PC-9 (cell line): Measurements from ENCODE around the gene REEP2. TPM values are rescaled to one million over a fixed set of nuclear protein-coding genes. Genes with fewer than 3 reads are reported as not detected.

Experiments used
- BruUV-seq: library from RNA; stranded (reverse); fragments of 400-500 nt; replicated peaks from 2 replicates; lab custom pipeline; 2021; lab: Mats Ljungman, UMichigan
- CTCF ChIA-PET: fragments of 300-600 bp; sonication (Branson Sonifier 250); formaldehyde crosslinking; loops from one replicate; lab custom pipeline; 2022; ENCODE audit warnings: antibody characterized with exemption; lab: Charles Lee
- POLR2A ChIA-PET: fragments of 300-600 bp; sonication (Branson Sonifier 250); formaldehyde crosslinking; loops from one replicate; lab custom pipeline; 2022; ENCODE audit warnings: antibody characterized with exemption; ENCODE audit not compliant: unreplicated experiment; lab: Charles Lee
- DNase-seq, 2 experiments: peaks; one replicate each; pipeline versions ENCODE4 v3.0.0 to v3.0.0-alpha.2; 2015 to 2022; ENCODE audit warnings: mixed read lengths in 1 of 2
- H2AFZ ChIP-seq: fragments of 200-600 bp; sonication (generic); 2 replicates; pipeline ENCODE4 v1.8.1; 2017; ENCODE audit warnings: antibody characterized with exemption
- H3F3A ChIP-seq: fragments of 200-600 bp; sonication (generic); 2 replicates; pipeline ENCODE4 v1.8.1; 2017; ENCODE audit warnings: antibody characterized with exemption, mild to moderate bottlenecking, low read depth; ENCODE audit not compliant: insufficient read depth
- H3K27ac ChIP-seq: fragments of 200-600 bp; sonication (generic); 2 replicates; pipeline ENCODE4 v1.6.1; 2016; ENCODE audit warnings: mixed run types
- H3K27me3 ChIP-seq: fragments of 200-600 bp; sonication (generic); 2 replicates; pipeline ENCODE4 v1.6.1; 2016; ENCODE audit warnings: low read depth, mixed run types; ENCODE audit not compliant: insufficient read depth
- H3K36me3 ChIP-seq: fragments of 200-600 bp; sonication (generic); 2 replicates; pipeline ENCODE4 v1.6.1; 2016; ENCODE audit warnings: low read depth, mixed run types
- H3K4me1 ChIP-seq: fragments of 200-600 bp; sonication (generic); replicated peaks from 2 replicates; pipeline ENCODE4 v1.6.1; 2016; ENCODE audit warnings: mixed run types; ENCODE audit not compliant: insufficient read depth
- H3K4me2 ChIP-seq: fragments of 200-600 bp; sonication (generic); 2 replicates; pipeline ENCODE4 v1.6.1; 2017; ENCODE audit warnings: mixed run types
- H3K4me3 ChIP-seq: fragments of 200-600 bp; sonication (generic); 2 replicates; pipeline ENCODE4 v1.6.1; 2016; ENCODE audit warnings: mixed run types
- H3K79me2 ChIP-seq: fragments of 200-600 bp; sonication (generic); 2 replicates; pipeline ENCODE4 v1.6.1; 2017; ENCODE audit warnings: low read depth, mixed run types
- H3K9me2 ChIP-seq: fragments of 200-600 bp; sonication (generic); 2 replicates; pipeline ENCODE4 v1.8.1; 2017; ENCODE audit warnings: mild to moderate bottlenecking; ENCODE audit not compliant: insufficient read depth
- H3K9me3 ChIP-seq: fragments of 200-600 bp; sonication (generic); 2 replicates; pipeline ENCODE4 v1.8.1; 2016; ENCODE audit warnings: low read depth; ENCODE audit not compliant: insufficient read depth
- H4K20me1 ChIP-seq: fragments of 200-600 bp; sonication (generic); 2 replicates; pipeline ENCODE4 v1.8.1; 2017; ENCODE audit not compliant: insufficient read depth
- EZH2 ChIP-seq: fragments of 200-600 bp; sonication (generic); IDR thresholded peaks from 2 replicates; pipeline ENCODE4 v1.8.0; 2017; ENCODE audit warnings: antibody characterized with exemption, low read depth
- intact Hi-C: fragments of 100-400 bp; cut with micrococcal nuclease; formaldehyde crosslinking; loops from one replicate; pipeline ENCODE4 v1.10.0; 2022; ENCODE audit not compliant: unreplicated experiment
- total RNA-seq: library from RNA; stranded (reverse); gene quantifications from 2 replicates; pipeline ENCODE4 v1.2.3, GENCODE V29; 2021
- TF ChIP-seq, protein P1 (sequence below): fragments of 200-600 bp; sonication (generic); conservative IDR thresholded peaks from 2 replicates; pipeline ENCODE4 v1.6.1; 2017; ENCODE audit warnings: mixed run types, antibody characterized with exemption, mild to moderate bottlenecking, moderate library complexity

The REEP2 gene
- total RNA-seq, 1 experiment from 2014 or later: 0.87 TPM

DNA sequence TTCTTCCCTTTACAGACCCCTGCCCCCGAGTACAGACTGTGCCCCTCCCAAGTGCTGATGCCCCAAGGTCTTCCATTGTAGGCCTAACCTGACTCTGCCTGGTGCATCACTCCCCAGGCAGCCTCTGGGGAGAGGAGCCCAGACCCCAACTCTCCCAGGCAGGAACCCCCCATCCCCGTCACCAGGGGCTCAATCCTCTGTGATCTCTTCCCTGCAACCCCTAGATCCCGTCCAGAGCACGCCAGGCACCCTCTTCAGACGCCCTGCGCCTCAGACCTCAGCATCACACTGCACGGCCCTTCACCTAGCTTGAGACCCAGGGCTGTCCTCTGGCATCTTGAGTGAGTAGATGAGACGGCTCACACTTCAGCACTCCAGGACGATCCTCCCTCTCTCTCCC, 20.0 kb downstream of the REEP2 start:
- Histone ChIP-seq H3K4me2 (no peak overlapping the region), H3F3A (peaks cover 4% of the 10 kb centered on the region; the same call in 1 of the 2 replicates), H3K27ac (no peak overlapping the region), H3K4me3 (no peak overlapping the region), H2AFZ (no peak overlapping the region), H3K4me1 (peaks cover 6% of the 10 kb centered on the region), H3K27me3 (0 out of 2 replicates have a peak, but pooled peaks cover 8% of the 10 kb centered on the region), H4K20me1 (no peaks in the 10 kb centered on the region), H3K9me3 (no peaks in the 10 kb centered on the region), H3K36me3 (no peaks in the 10 kb centered on the region), H3K9me2 (no peaks in the 10 kb centered on the region), H3K79me2 (no peaks in the 10 kb centered on the region)
- no TSS peak for BruUV-seq
- CTCF ChIA-PET: no interaction called here
- intact Hi-C loops: no loop called here
- DNase-seq: no peak
- TF ChIP-seq, protein P1, sequence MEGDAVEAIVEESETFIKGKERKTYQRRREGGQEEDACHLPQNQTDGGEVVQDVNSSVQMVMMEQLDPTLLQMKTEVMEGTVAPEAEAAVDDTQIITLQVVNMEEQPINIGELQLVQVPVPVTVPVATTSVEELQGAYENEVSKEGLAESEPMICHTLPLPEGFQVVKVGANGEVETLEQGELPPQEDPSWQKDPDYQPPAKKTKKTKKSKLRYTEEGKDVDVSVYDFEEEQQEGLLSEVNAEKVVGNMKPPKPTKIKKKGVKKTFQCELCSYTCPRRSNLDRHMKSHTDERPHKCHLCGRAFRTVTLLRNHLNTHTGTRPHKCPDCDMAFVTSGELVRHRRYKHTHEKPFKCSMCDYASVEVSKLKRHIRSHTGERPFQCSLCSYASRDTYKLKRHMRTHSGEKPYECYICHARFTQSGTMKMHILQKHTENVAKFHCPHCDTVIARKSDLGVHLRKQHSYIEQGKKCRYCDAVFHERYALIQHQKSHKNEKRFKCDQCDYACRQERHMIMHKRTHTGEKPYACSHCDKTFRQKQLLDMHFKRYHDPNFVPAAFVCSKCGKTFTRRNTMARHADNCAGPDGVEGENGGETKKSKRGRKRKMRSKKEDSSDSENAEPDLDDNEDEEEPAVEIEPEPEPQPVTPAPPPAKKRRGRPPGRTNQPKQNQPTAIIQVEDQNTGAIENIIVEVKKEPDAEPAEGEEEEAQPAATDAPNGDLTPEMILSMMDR: no peak
- no peak for TF ChIP-seq EZH2
- POLR2A ChIA-PET: no interaction called here

DNA sequence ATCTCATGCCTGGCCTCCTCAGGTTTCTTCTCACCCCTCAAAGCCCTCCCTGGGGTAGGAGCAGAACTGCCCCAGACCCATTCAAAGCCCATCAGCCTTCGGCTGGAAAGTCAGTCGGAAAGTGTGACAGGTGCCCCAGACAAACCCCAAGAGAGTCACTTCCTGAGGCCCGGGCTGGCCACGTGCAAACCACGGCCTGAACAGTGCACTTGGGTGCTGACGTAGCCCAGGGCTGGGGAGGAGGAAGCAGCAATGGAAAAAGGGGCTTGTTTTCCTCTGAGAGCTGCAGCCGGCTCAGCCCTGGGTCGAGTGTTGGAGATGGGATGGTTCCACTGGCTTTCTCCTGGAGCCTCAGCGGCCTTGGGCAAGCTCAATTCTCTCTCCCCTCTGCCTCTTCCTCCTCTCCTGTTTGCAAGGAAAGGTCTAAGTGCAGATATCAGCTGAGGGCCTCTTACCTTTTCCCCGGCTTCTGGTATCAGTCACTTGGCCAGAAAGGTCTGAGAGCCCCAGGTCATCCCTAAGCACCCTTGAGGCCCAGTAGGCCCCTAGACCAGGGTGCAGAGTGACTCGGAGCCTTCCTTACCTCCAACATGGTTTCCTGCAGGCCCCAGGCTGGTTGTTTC, 20.6 kb downstream of the REEP2 start:
- no peaks in the 10 kb centered on the region for H3K36me3 ChIP-seq
- no peak overlapping the region for H3K4me3 ChIP-seq
- H3K27ac ChIP-seq: no peak overlapping the region
- no peak for DNase-seq
- no peak for TF ChIP-seq EZH2
- TF ChIP-seq, protein P1: no peak
- ChIA-PET POLR2A (no interaction called here), CTCF (interaction anchor here (0.6 to 0.7 kb wide), 2 partner anchors 10 to 1417 kb away, joined by 3 to 4 read pairs; no protein-coding TSS in a partner anchor)
- H3K27me3 ChIP-seq: 0 out of 2 replicates have a peak, but pooled peaks cover 8% of the 10 kb centered on the region
- H3K79me2 ChIP-seq: no peaks in the 10 kb centered on the region
- peaks cover 4% of the 10 kb centered on the region; the same call in 1 of the 2 replicates for H3F3A ChIP-seq
- intact Hi-C loops: no loop called here
- no TSS peak for BruUV-seq
- no peak overlapping the region for H3K4me2 ChIP-seq
- H4K20me1 ChIP-seq: no peaks in the 10 kb centered on the region
- no peaks in the 10 kb centered on the region for H3K9me2 ChIP-seq
- no peak overlapping the region for H2AFZ ChIP-seq
- peaks cover 6% of the 10 kb centered on the region for H3K4me1 ChIP-seq
- no peaks in the 10 kb centered on the region for H3K9me3 ChIP-seq

DNA sequence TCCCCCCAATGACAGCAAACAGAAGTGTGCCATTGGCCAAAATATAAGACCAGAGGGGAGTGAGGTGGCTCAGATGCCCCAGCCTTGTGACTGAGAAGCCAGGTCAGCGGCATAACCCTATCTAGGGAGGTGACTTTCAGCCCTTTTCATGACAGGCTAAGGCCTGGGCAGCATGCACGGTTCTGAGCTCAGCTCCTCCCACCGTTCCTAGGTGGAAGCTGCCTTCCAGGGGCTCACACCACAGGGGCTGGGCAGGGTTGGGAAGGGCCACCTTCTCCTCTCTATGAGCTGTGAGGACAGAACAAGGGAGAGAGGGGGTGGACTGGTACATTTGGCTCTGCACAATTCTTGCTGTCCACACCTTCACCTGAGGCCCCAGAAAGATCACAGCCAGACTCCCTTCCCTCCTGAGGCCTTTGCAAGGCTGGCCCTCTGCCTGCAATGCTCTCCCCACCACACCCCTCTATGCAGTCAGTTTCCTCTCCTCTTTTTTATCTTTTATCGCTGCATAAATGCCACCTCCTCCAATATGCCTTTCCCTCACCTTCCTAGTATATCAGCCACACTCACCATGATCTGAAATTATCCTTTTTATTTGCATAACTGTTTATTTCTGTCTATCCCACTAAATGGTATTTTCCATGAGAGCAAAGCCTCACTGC, 21.3 kb downstream of the REEP2 start:
- Histone ChIP-seq H3K9me2 (no peaks in the 10 kb centered on the region), H2AFZ (no peak overlapping the region), H3K4me1 (peaks cover 6% of the 10 kb centered on the region), H3K4me3 (no peak overlapping the region), H3F3A (peaks cover 4% of the 10 kb centered on the region; the same call in 1 of the 2 replicates), H3K9me3 (no peaks in the 10 kb centered on the region), H3K79me2 (no peaks in the 10 kb centered on the region), H3K27ac (no peak overlapping the region), H3K4me2 (no peak overlapping the region), H3K36me3 (no peaks in the 10 kb centered on the region), H4K20me1 (no peaks in the 10 kb centered on the region), H3K27me3 (0 out of 2 replicates have a peak, but pooled peaks cover 8% of the 10 kb centered on the region)
- no TSS peak for BruUV-seq
- TF ChIP-seq, protein P1: no peak
- no peak for TF ChIP-seq EZH2
- DNase-seq: no peak
- intact Hi-C loops: no loop called here
- POLR2A ChIA-PET: no interaction called here
- CTCF ChIA-PET: interaction anchor here (0.6 to 0.7 kb wide), 2 partner anchors 11 to 1417 kb away, joined by 3 to 4 read pairs; no protein-coding TSS in a partner anchor
